ENCODE data around the gene NHSL1.

- TF ChIP-seq CTCF (IDR thresholded peaks at IDR 0.05) (no peak), POLR2A (IDR thresholded peaks at IDR 0.05) (no peak)
Measured at GRCh38 chr6:138374230-138374629, 125.1 kb downstream of the NHSL1 start.

Measured in right lobe of liver (tissue), 4 donors.